Neuronal stem cell (in vitro differentiated cells): ENCODE measurements around the gene PSMD3.

Experiments used
- DNase-seq: peaks from one replicate; pipeline ENCODE4 v3.0.0-alpha.2; 2013; ENCODE audit warnings: low spot score
- H2AFZ ChIP-seq: one replicate; pipeline ENCODE4 v1.6.1; 2013; ENCODE audit warnings: mild to moderate bottlenecking, low read length, inconsistent platforms
- H2AK5ac ChIP-seq: 2 replicates; pipeline ENCODE4 v1.6.1; 2013; ENCODE audit warnings: low read depth, mild to moderate bottlenecking, inconsistent platforms, low read length, moderate library complexity, mixed read lengths
- H2BK120ac ChIP-seq: 2 replicates; pipeline ENCODE4 v1.6.1; 2013; ENCODE audit warnings: low read depth, mild to moderate bottlenecking, inconsistent platforms, low read length, moderate library complexity, mixed read lengths
- H2BK12ac ChIP-seq: one replicate; pipeline ENCODE4 v1.6.1; 2013; ENCODE audit warnings: low read length, inconsistent platforms
- H2BK15ac ChIP-seq: 2 replicates; pipeline ENCODE4 v1.6.1; 2013; ENCODE audit warnings: mild to moderate bottlenecking, low read length, inconsistent platforms, mixed read lengths
- H2BK5ac ChIP-seq: one replicate; pipeline ENCODE4 v1.6.1; 2013; ENCODE audit warnings: inconsistent platforms, mild to moderate bottlenecking, low read length, moderate library complexity
- H3K14ac ChIP-seq: one replicate; pipeline ENCODE4 v1.6.1; 2013; ENCODE audit warnings: low read length, inconsistent platforms
- H3K18ac ChIP-seq: 2 replicates; pipeline ENCODE4 v1.6.1; 2013; ENCODE audit warnings: low read length, inconsistent platforms
- H3K23ac ChIP-seq: 2 replicates; pipeline ENCODE4 v1.6.1; 2013; ENCODE audit warnings: low read depth, mild to moderate bottlenecking, mixed read lengths, low read length, inconsistent platforms; ENCODE audit not compliant: poor library complexity
- H3K27ac ChIP-seq: replicated peaks from 3 replicates; pipeline ENCODE4 v1.5.1; 2013; ENCODE audit warnings: low read length, inconsistent platforms
- H3K27me3 ChIP-seq, 3 experiments: 2 replicates each; pipeline ENCODE4 v1.6.1; 2013; ENCODE audit warnings: low read length in 3 of 3, mild to moderate bottlenecking in 2 of 3, inconsistent platforms in 1 of 3, low read depth in 1 of 3, mixed read lengths in 1 of 3, moderate library complexity in 1 of 3; ENCODE audit not compliant: control insufficient read depth in 3 of 3, insufficient read depth in 3 of 3
- H3K36me3 ChIP-seq, 2 donors: replicated peaks in 1 of 2; 2 replicates each; pipeline ENCODE4 v1.6.1; 2013; ENCODE audit warnings: low read length in 2 of 2; ENCODE audit not compliant: control insufficient read depth in 2 of 2, insufficient read depth in 2 of 2
- H3K4ac ChIP-seq: 2 replicates; pipeline ENCODE4 v1.6.1; 2013; ENCODE audit warnings: inconsistent platforms, mild to moderate bottlenecking, low read length, moderate library complexity
- H3K4me1 ChIP-seq, 2 donors: 1 replicate in 1 of 2; 2 replicates in 1 of 2; pipeline ENCODE4 v1.6.1; 2013; ENCODE audit warnings: low read length in 2 of 2, low read depth in 1 of 2; ENCODE audit not compliant: control insufficient read depth in 2 of 2, insufficient read depth in 1 of 2
- H3K4me2 ChIP-seq: one replicate; pipeline ENCODE4 v1.6.1; 2013; ENCODE audit warnings: mild to moderate bottlenecking, low read length, inconsistent platforms; ENCODE audit not compliant: insufficient read depth, poor library complexity, severe bottlenecking
- H3K4me3 ChIP-seq, 2 donors: 2 replicates each; pipeline ENCODE4 v1.5.1; 2013; ENCODE audit warnings: low read length in 2 of 2, mild to moderate bottlenecking in 2 of 2, inconsistent platforms in 1 of 2, moderate library complexity in 1 of 2
- H3K79me1 ChIP-seq: one replicate; pipeline ENCODE4 v1.6.1; 2013; ENCODE audit warnings: low read depth, mild to moderate bottlenecking, inconsistent platforms, low read length, moderate library complexity
- H3K9ac ChIP-seq: one replicate; pipeline ENCODE4 v1.6.1; 2013; ENCODE audit warnings: mild to moderate bottlenecking, low read depth, low read length, inconsistent platforms; ENCODE audit not compliant: poor library complexity
- H3K9me3 ChIP-seq, 2 donors: replicated peaks in 1 of 2; 2 replicates each; pipeline versions ENCODE3 to v1.6.1; 2013; ENCODE audit warnings: low read length in 2 of 2, mild to moderate bottlenecking in 2 of 2, inconsistent platforms in 1 of 2, low read depth in 1 of 2, mixed read lengths in 1 of 2, moderate library complexity in 1 of 2; ENCODE audit not compliant: control insufficient read depth in 2 of 2, insufficient read depth in 1 of 2
- H4K8ac ChIP-seq: one replicate; pipeline ENCODE4 v1.6.1; 2013; ENCODE audit warnings: low read depth, mild to moderate bottlenecking, inconsistent platforms, low read length, moderate library complexity
- H4K91ac ChIP-seq: one replicate; pipeline ENCODE4 v1.6.1; 2013; ENCODE audit warnings: low read length, low read depth, mild to moderate bottlenecking, inconsistent platforms; ENCODE audit not compliant: poor library complexity
- WGBS, 2 donors: extraction: QIAGEN DNeasy Blood & Tissue Kit; methylation state at CpG; one replicate each; pipeline ENCODE4 v1.1.7; 2013; ENCODE audit warnings: missing lambda C conversion rate in 2 of 2, mixed read lengths in 1 of 2; ENCODE audit not compliant: insufficient read length in 2 of 2, insufficient replicate concordance in 1 of 2; ENCODE audit errors: extremely low coverage in 2 of 2; 5-methylcytosine and 5-hydroxymethylcytosine counted together

PSMD3 gene

GRCh38 chr17:40024901-40025300 lies 44.3 kb downstream of the PSMD3 start:
- H3K27me3 ChIP-seq = no peaks in the 10 kb centered on the region
- H4K91ac ChIP-seq = no peak overlapping the region
- no peak overlapping the region for H3K4me3 ChIP-seq
- H3K27ac ChIP-seq = no peak overlapping the region
- no peak overlapping the region for H3K4me2 ChIP-seq
- H3K23ac ChIP-seq = no peak overlapping the region
- DNase-seq = no peak
- no CpG with 5 or more reads among the region's 8 CpGs for WGBS, 2 donors
- H3K79me1 ChIP-seq = no peaks in the 10 kb centered on the region
- no peaks in the 10 kb centered on the region for H3K9me3 ChIP-seq
- H2BK15ac ChIP-seq = no peak overlapping the region
- H3K36me3 ChIP-seq = peaks cover 52 to 94% of the 10 kb centered on the region in 2 donors
- no peak overlapping the region for H2BK5ac ChIP-seq
- no peak overlapping the region for H3K9ac ChIP-seq
- H2BK120ac ChIP-seq = no peak overlapping the region
- H3K18ac ChIP-seq = no peak overlapping the region
- no peak overlapping the region for H3K14ac ChIP-seq
- peaks cover 0 to 1% of the 10 kb centered on the region in 2 donors for H3K4me1 ChIP-seq
- H2AFZ ChIP-seq = no peak overlapping the region
- no peak overlapping the region for H3K4ac ChIP-seq
- no peak overlapping the region for H2AK5ac ChIP-seq
- no peak overlapping the region for H2BK12ac ChIP-seq
- no peak overlapping the region for H4K8ac ChIP-seq

DNA sequence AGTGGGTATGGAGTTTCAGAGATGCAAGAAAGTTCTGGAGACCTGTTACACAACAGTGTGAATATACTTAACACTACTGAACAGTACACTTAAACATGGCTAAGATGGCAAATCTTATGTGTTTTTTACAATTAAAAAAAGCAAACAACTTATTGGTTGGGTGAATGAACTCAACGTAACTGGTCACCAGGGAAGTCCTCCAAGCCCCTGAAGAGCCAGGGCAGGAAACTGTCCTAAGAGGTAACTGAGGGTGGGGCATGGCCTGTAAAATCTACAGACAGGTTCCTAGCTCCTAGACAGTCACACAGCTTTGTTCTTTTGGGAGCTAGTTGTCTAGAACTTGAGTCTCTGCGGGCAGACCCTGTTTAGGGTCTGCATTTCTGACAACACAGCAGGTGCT lies 45.0 kb downstream of the PSMD3 start:
- Histone ChIP-seq H3K4me2 (no peak overlapping the region), H2AK5ac (no peak overlapping the region), H4K8ac (no peak overlapping the region), H2BK120ac (no peak overlapping the region), H3K4ac (no peak overlapping the region), H3K14ac (no peak overlapping the region), H2AFZ (no peak overlapping the region), H3K18ac (no peak overlapping the region), H2BK15ac (no peak overlapping the region), H4K91ac (no peak overlapping the region), H3K4me1 (peaks cover 0 to 1% of the 10 kb centered on the region in 2 donors), H3K4me3 (peak overlapping the region in 1 of 2 donors; percentile 11), H3K9me3 (no peaks in the 10 kb centered on the region), H2BK5ac (no peak overlapping the region), H3K27ac (no peak overlapping the region), H3K79me1 (no peaks in the 10 kb centered on the region), H3K23ac (no peak overlapping the region), H3K27me3 (no peaks in the 10 kb centered on the region), H3K9ac (no peak overlapping the region), H3K36me3 (peaks cover 49 to 93% of the 10 kb centered on the region in 2 donors), H2BK12ac (no peak overlapping the region)
- DNase-seq = no peak
- no CpG with 5 or more reads among the region's 2 CpGs for WGBS, 2 donors

DNA sequence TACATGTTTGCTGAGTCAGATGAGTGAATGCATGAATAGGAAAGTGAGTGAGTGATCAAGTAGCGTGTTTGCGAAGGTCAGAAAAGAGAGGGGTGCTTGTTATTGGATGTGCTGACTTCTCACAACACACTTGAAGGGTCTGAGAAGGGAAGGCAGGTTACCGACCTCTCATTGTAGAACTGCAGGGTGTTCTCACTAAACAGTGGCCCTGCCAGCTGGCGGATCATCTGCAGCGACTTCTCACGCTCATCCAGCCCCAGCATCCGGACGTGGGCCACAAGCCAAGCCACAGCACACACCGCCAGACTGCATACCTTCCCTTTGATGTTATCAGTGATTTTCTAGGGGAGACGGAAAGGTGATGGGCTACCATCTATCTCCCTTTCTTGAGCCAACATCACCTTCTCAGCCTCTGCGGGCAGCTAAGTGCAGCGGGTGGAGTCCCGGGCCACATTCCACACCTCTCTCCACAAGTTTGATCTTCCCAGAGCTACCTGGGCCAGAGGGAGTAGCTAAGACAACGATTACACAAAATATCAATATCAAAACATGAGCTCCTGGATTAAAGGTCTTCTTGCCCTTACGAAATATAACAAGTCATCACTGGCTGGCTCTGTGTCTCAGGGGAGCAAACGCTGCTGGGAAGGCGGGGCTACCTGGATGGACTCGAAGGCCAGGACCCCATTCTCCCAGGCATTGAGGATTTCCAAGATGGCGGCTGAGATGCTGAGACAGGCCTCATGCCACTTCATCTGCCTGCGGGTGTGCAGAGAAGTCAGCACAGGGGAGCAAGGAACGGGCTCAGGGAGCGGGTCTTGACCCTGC lies 45.6 kb downstream of the PSMD3 start:
- WGBS, 2 donors = no CpG with 5 or more reads among the region's 22 CpGs
- H2BK15ac ChIP-seq = no peak overlapping the region
- no peak overlapping the region for H2BK120ac ChIP-seq
- no peak overlapping the region for H3K27ac ChIP-seq
- H3K4me3 ChIP-seq = peak overlapping the region in 1 of 2 donors; percentile 11
- no peaks in the 10 kb centered on the region for H3K79me1 ChIP-seq
- peak overlapping the region; percentile 77 for H3K18ac ChIP-seq
- H2BK12ac ChIP-seq = no peak overlapping the region
- H2BK5ac ChIP-seq = peak overlapping the region; percentile 44
- H3K9me3 ChIP-seq = no peaks in the 10 kb centered on the region
- H3K23ac ChIP-seq = no peak overlapping the region
- no peaks in the 10 kb centered on the region for H3K27me3 ChIP-seq
- H2AK5ac ChIP-seq = peak overlapping the region; percentile 91
- H4K91ac ChIP-seq = no peak overlapping the region
- peaks cover 50 to 93% of the 10 kb centered on the region in 2 donors for H3K36me3 ChIP-seq
- H3K4me2 ChIP-seq = no peak overlapping the region
- no peak overlapping the region for H3K14ac ChIP-seq
- no peak overlapping the region for H3K9ac ChIP-seq
- no peak overlapping the region for H3K4ac ChIP-seq
- H3K4me1 ChIP-seq = peaks cover 0 to 1% of the 10 kb centered on the region in 2 donors
- no peak overlapping the region for H4K8ac ChIP-seq
- H2AFZ ChIP-seq = no peak overlapping the region
- DNase-seq = no peak

DNA sequence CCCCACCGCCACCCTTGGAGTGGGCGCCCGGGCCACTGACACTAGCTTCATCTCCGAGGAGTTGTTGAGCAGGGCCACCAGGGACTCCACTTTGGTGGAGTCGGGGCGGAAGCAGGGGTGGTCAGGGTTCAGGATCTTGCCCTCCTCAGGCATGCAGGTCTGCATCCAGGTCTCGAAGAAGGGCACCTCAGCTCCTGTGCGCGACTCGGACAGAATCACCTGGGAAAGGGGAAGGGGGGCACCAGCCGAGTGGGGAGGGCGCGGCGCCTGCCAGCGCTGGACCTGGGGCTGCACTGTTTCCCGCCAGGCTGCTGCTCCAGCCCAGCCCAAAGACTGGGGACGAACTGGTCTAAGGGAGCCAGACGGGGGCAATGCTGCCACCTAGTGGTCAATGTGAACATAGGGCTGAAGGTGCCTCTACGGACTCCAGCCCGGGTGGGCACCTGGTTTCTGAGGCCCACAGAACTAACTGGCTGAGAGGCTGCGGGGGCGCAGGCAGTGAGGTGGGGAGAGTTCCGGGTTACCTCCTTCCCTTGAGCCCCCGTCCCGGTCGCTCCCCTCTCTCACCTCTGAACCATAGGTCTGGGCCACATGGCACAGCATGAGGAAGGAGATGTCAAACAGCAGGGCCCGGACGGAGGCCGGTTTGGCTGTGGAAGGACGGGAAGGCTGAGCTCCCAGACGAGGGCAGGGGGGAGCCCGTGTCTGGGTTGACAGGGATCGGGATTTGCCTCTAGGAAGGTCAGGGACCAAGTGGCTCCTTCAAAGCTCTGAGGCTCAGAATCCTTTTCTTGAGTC lies 46.4 kb downstream of the PSMD3 start:
- H3K4ac ChIP-seq = no peak overlapping the region
- no peak overlapping the region for H4K91ac ChIP-seq
- peaks cover 0 to 1% of the 10 kb centered on the region in 2 donors for H3K4me1 ChIP-seq
- H3K36me3 ChIP-seq = peaks cover 51 to 93% of the 10 kb centered on the region in 2 donors
- DNase-seq = peak; percentile 83
- H2AK5ac ChIP-seq = peak overlapping the region; percentile 91
- H2BK120ac ChIP-seq = no peak overlapping the region
- peak overlapping the region; percentile 45 for H2BK15ac ChIP-seq
- no peak overlapping the region for H4K8ac ChIP-seq
- no peak overlapping the region for H3K14ac ChIP-seq
- no peak overlapping the region for H2BK12ac ChIP-seq
- no peaks in the 10 kb centered on the region for H3K79me1 ChIP-seq
- H3K27me3 ChIP-seq = no peaks in the 10 kb centered on the region
- no peak overlapping the region for H3K27ac ChIP-seq
- H3K4me2 ChIP-seq = no peak overlapping the region
- H3K4me3 ChIP-seq = peak overlapping the region in 1 of 2 donors; percentile 21
- H3K18ac ChIP-seq = peak overlapping the region; percentile 77
- H2AFZ ChIP-seq = no peak overlapping the region
- no CpG with 5 or more reads among the region's 33 CpGs for WGBS, 2 donors
- H3K23ac ChIP-seq = peak overlapping the region; percentile 9
- no peak overlapping the region for H3K9ac ChIP-seq
- peak overlapping the region; percentile 44 for H2BK5ac ChIP-seq
- H3K9me3 ChIP-seq = no peaks in the 10 kb centered on the region
